GM23338 (cell line): ENCODE measurements around the gene COL5A2. TPM values are rescaled to one million over a fixed set of nuclear protein-coding genes. Genes with fewer than 3 reads are reported as not detected.

Experiments
- ATAC-seq: fragments of 200-7000 bp; cut with Tn5 transposase; 3 replicates; pipeline ENCODE4 v1.9.1; 2020
- DNase-seq: peaks from one replicate; pipeline ENCODE4 v3.0.0-alpha.2; 2015; ENCODE audit warnings: low spot score
- H2AFZ ChIP-seq: fragments of 200-600 bp; sonication (generic); 2 replicates; pipeline ENCODE4 v1.8.0; 2016; ENCODE audit warnings: antibody characterized with exemption, mild to moderate bottlenecking, moderate library complexity
- H3F3A ChIP-seq: fragments of 200-600 bp; sonication (generic); replicated peaks from 2 replicates; pipeline ENCODE4 v1.8.0; 2017; ENCODE audit warnings: antibody characterized with exemption, mixed run types, low read depth
- H3K27ac ChIP-seq: fragments of 200-600 bp; sonication (generic); 2 replicates; pipeline ENCODE4 v1.6.1; 2016; ENCODE audit warnings: low read depth
- H3K27me3 ChIP-seq: fragments of 200-600 bp; sonication (generic); 2 replicates; pipeline ENCODE4 v1.8.0; 2016; ENCODE audit warnings: mild to moderate bottlenecking, mixed run types, moderate library complexity; ENCODE audit not compliant: insufficient read depth
- H3K36me3 ChIP-seq: fragments of 200-600 bp; sonication (generic); 2 replicates; pipeline ENCODE4 v1.8.0; 2016; ENCODE audit warnings: mild to moderate bottlenecking; ENCODE audit not compliant: insufficient read depth
- H3K4me1 ChIP-seq: fragments of 200-600 bp; sonication (generic); 2 replicates; pipeline ENCODE4 v1.8.0; 2016; ENCODE audit warnings: mild to moderate bottlenecking, moderate library complexity; ENCODE audit not compliant: insufficient read depth
- H3K4me2 ChIP-seq: fragments of 200-600 bp; sonication (generic); 2 replicates; pipeline ENCODE4 v1.7.1; 2017; ENCODE audit warnings: mixed run types
- H3K4me3 ChIP-seq: fragments of 200-600 bp; sonication (generic); 2 replicates; pipeline ENCODE4 v1.6.1; 2016; ENCODE audit warnings: mixed run types
- H3K79me2 ChIP-seq: fragments of 200-600 bp; sonication (generic); replicated peaks from 2 replicates; pipeline ENCODE4 v1.8.0; 2017; ENCODE audit warnings: mild to moderate bottlenecking; ENCODE audit not compliant: insufficient read depth
- H3K9me2 ChIP-seq: fragments of 200-600 bp; sonication (generic); 2 replicates; pipeline ENCODE4 v1.8.0; 2017; ENCODE audit not compliant: insufficient read depth
- H4K20me1 ChIP-seq: fragments of 200-600 bp; sonication (generic); replicated peaks from 2 replicates; pipeline ENCODE4 v1.8.0; 2017; ENCODE audit warnings: mild to moderate bottlenecking; ENCODE audit not compliant: insufficient read depth
- H3K27ac Mint-ChIP-seq: 2 replicates; pipeline ENCODE4 v1.8.0; 2020; ENCODE audit warnings: inconsistent platforms, mild to moderate bottlenecking, moderate library complexity, mixed read lengths
- H3K27me3 Mint-ChIP-seq: 3 replicates; pipeline ENCODE4 v1.8.0; 2022; ENCODE audit warnings: low read depth, mild to moderate bottlenecking, moderate library complexity, mixed read lengths, inconsistent platforms; ENCODE audit not compliant: insufficient read depth, poor library complexity
- H3K36me3 Mint-ChIP-seq: 3 replicates; pipeline ENCODE4 v1.8.0; 2021; ENCODE audit warnings: low read depth, mild to moderate bottlenecking, inconsistent platforms, moderate library complexity, mixed read lengths
- H3K4me1 Mint-ChIP-seq: 3 replicates; pipeline ENCODE4 v1.8.0; 2020; ENCODE audit warnings: mild to moderate bottlenecking, inconsistent platforms, mixed read lengths
- H3K4me3 Mint-ChIP-seq: 3 replicates; pipeline ENCODE4 v1.8.0; 2021; ENCODE audit warnings: moderate library complexity, mild to moderate bottlenecking, inconsistent platforms, mixed read lengths
- H3K9me3 Mint-ChIP-seq: 3 replicates; pipeline ENCODE4 v1.8.0; 2020; ENCODE audit warnings: moderate library complexity, mild to moderate bottlenecking, inconsistent platforms, mixed read lengths
- CREB1 ChIP-seq: fragments of 250-450 bp; sonication (Bioruptor Pico); IDR thresholded peaks from 2 replicates; pipeline ENCODE4 v1.5.0; 2020; ENCODE audit warnings: low read depth, mild to moderate bottlenecking, moderate library complexity
- CTCF ChIP-seq, 2 experiments: fragments of 200-600 bp in 1 of 2; sonication (generic) in 1 of 2; conservative IDR thresholded peaks; 2 replicates each; pipeline versions ENCODE4 v1.5.1 to v1.6.1; 2016 to 2017; ENCODE audit warnings: antibody characterized with exemption in 2 of 2, low read depth in 2 of 2, mild to moderate bottlenecking in 2 of 2, moderate library complexity in 1 of 2
- ETS1 ChIP-seq: IDR thresholded peaks from 2 replicates; pipeline ENCODE4 v1.6.1; 2016; ENCODE audit warnings: antibody characterized with exemption
- EZH2 ChIP-seq: fragments of 200-600 bp; sonication (generic); IDR thresholded peaks from one replicate; pipeline ENCODE4 v1.8.0; 2017; ENCODE audit warnings: antibody characterized with exemption, mild to moderate bottlenecking, low read depth; ENCODE audit not compliant: unreplicated experiment
- EZH2phosphoT487 ChIP-seq: fragments of 200-600 bp; sonication (generic); IDR thresholded peaks from one replicate; pipeline ENCODE4 v1.8.1; 2018; ENCODE audit warnings: antibody characterized with exemption; ENCODE audit not compliant: unreplicated experiment
- JUNB ChIP-seq: IDR thresholded peaks from one replicate; pipeline ENCODE4 v1.6.1; 2016; ENCODE audit warnings: antibody characterized with exemption; ENCODE audit not compliant: unreplicated experiment
- NANOG ChIP-seq: IDR thresholded peaks from 2 replicates; pipeline ENCODE4 v1.6.1; 2016; ENCODE audit warnings: antibody characterized with exemption, borderline replicate concordance
- POLR2AphosphoS5 ChIP-seq: IDR thresholded peaks from 2 replicates; pipeline ENCODE4 v1.6.1; 2016; ENCODE audit warnings: antibody characterized with exemption, low read depth
- STAT1 ChIP-seq: IDR thresholded peaks from one replicate; pipeline ENCODE4 v1.6.1; 2016; ENCODE audit warnings: antibody characterized with exemption; ENCODE audit not compliant: unreplicated experiment
- ZNF114 ChIP-seq: fragments of 250-450 bp; sonication (Bioruptor Pico); IDR thresholded peaks from 2 replicates; pipeline ENCODE4 v1.5.0; 2020; ENCODE audit warnings: mild to moderate bottlenecking, moderate library complexity
- ZNF331 ChIP-seq: fragments of 250-450 bp; sonication (Bioruptor Pico); IDR thresholded peaks from 2 replicates; pipeline ENCODE4 v1.5.0; 2020; ENCODE audit warnings: low read depth, mild to moderate bottlenecking, moderate library complexity
- polyA plus RNA-seq: library from polyadenylated mRNA; unstranded; fragments of >200 nt; fragmentation: Nextera tagmentation; extraction: Ambion mirVana; gene quantifications from 2 replicates; pipeline ENCODE4 v1.2.1, GENCODE V29; 2016
- total RNA-seq: library from RNA; depleted of rRNA; stranded (reverse); fragments of >200 nt; shearing (Covaris generic); gene quantifications from 2 replicates; pipeline ENCODE4 v1.2.3, GENCODE V29; 2014
- TF ChIP-seq, protein P1 (sequence below): IDR thresholded peaks from one replicate; pipeline ENCODE4 v1.6.1; 2018; ENCODE audit warnings: antibody characterized with exemption; ENCODE audit not compliant: unreplicated experiment

The COL5A2 gene
- total and polyA plus RNA-seq, 2 experiments from 2014 or later = 6.7 to 19.7 TPM

DNA sequence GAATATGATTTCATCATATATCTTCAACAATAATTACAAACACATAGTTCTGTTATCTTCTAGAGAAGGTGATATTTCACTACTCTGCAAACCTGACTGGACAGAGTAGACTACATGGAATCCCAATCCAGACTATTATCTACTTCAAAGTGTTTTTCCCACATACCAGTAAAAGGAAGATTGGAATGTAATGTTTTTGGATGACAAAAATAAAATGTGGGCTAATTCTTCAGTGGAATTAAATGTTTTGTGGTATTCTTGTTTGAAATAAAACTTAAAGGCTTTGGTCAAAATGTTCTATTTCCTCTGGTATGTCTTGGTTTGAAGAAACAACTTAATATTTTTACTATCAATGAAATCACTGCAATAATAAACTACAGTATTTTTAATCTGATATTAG, 22.1 kb downstream of the COL5A2 start (continued):
- TF ChIP-seq ETS1 = no peak
- no peak for TF ChIP-seq STAT1
- TF ChIP-seq NANOG = no peak
- no peak for TF ChIP-seq EZH2phosphoT487
- TF ChIP-seq, protein P1, sequence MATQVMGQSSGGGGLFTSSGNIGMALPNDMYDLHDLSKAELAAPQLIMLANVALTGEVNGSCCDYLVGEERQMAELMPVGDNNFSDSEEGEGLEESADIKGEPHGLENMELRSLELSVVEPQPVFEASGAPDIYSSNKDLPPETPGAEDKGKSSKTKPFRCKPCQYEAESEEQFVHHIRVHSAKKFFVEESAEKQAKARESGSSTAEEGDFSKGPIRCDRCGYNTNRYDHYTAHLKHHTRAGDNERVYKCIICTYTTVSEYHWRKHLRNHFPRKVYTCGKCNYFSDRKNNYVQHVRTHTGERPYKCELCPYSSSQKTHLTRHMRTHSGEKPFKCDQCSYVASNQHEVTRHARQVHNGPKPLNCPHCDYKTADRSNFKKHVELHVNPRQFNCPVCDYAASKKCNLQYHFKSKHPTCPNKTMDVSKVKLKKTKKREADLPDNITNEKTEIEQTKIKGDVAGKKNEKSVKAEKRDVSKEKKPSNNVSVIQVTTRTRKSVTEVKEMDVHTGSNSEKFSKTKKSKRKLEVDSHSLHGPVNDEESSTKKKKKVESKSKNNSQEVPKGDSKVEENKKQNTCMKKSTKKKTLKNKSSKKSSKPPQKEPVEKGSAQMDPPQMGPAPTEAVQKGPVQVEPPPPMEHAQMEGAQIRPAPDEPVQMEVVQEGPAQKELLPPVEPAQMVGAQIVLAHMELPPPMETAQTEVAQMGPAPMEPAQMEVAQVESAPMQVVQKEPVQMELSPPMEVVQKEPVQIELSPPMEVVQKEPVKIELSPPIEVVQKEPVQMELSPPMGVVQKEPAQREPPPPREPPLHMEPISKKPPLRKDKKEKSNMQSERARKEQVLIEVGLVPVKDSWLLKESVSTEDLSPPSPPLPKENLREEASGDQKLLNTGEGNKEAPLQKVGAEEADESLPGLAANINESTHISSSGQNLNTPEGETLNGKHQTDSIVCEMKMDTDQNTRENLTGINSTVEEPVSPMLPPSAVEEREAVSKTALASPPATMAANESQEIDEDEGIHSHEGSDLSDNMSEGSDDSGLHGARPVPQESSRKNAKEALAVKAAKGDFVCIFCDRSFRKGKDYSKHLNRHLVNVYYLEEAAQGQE = no peak
- TF ChIP-seq POLR2AphosphoS5 = no peak
- TF ChIP-seq ZNF114 (CRISPR knock-in tag) = no peak
- TF ChIP-seq ZNF331 (CRISPR knock-in tag) = no peak
- TF ChIP-seq JUNB = no peak
- TF ChIP-seq CTCF (conservative IDR thresholded peaks at IDR 0.05; ENCODE audit: low read depth in 2 of 2) = no peak
- no peak for TF ChIP-seq CREB1 (CRISPR knock-in tag)
- TF ChIP-seq EZH2 = no peak

DNA sequence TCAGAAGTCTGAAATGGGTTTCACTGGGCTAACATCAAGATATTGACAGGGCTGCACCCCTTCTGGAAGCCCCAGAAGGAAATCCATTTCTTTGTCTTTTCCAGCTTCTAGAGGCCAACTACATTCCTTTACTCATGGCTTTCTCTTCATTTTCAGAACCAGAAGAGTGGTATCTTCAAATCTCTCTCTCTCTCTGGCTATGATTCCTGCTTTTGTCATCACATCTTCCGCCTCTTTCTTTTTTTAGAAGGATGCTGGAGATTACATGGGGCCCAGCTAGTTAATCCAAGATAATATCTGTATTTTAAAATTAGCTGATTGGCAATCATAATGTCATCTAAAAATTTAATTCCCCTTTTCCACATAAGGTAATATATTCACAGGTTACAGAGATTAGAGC, 23.8 kb downstream of the COL5A2 start:
- Mint-ChIP-seq H3K36me3 (no peaks in the 10 kb centered on the region), H3K27ac (no peak overlapping the region), H3K4me3 (no peak overlapping the region), H3K27me3 (peaks cover 2% of the 10 kb centered on the region), H3K9me3 (no peaks in the 10 kb centered on the region), H3K4me1 (peaks cover 6% of the 10 kb centered on the region; the same call in 2 of the 3 replicates)
- H3K27ac ChIP-seq = no peak overlapping the region
- no peaks in the 10 kb centered on the region for H3K36me3 ChIP-seq
- no peak overlapping the region for H3K4me3 ChIP-seq
- TF ChIP-seq, protein P1 = no peak
- TF ChIP-seq JUNB (no peak), STAT1 (no peak), ZNF331 (CRISPR knock-in tag) (no peak)
- ATAC-seq (no peak), DNase-seq (no peak)
- H3K4me1 ChIP-seq = no peaks in the 10 kb centered on the region
- no peaks in the 10 kb centered on the region for H3K27me3 ChIP-seq
- no peaks in the 10 kb centered on the region for H4K20me1 ChIP-seq
- H3K79me2 ChIP-seq = no peaks in the 10 kb centered on the region
- no peaks in the 10 kb centered on the region for H3F3A ChIP-seq
- H3K9me2 ChIP-seq = no peaks in the 10 kb centered on the region
- H3K4me2 ChIP-seq = no peak overlapping the region
- H2AFZ ChIP-seq = no peak overlapping the region
